Measurements from ENCODE around the gene PTH1R. TPM values are rescaled to one million over a fixed set of nuclear protein-coding genes. Genes with fewer than 3 reads are reported as not detected.

The PTH1R gene
- total and polyA plus RNA-seq, 2 donors (not counting 1 experiment from before 2014, with no cell fraction given), result 0.67 to 4.3 TPM

GRCh38 chr3:46868948-46869347 is 8.6 kb upstream of the PTH1R start:
- peaks cover 39% of the 10 kb centered on the region for H3K27me3 ChIP-seq (ENCODE audit: control insufficient read depth, insufficient read depth, low read length)

DNA sequence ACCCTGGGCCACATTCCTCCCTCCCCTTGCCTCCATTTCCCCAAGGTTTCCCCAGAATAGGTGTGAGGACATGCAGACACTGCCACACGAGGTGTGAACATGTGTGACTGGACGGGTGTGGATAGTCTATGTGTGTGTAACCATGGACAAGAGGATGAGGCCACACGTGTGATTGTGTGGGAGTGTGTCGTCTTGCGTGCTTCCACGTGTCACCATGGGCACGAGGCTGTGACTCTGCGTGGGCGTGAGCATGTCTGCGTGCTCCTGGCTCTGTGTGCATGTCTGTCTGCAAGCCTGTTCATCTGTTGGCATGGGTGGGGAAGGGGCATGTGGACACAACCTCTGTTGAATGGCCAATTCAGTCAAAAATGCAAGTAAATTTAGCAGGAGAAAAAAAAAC is 8.1 kb upstream of the PTH1R start:
- Histone ChIP-seq H3K4me3 (replicated peaks in 1 of 4; ENCODE audit: control extremely low read depth in 1 of 4, insufficient read depth in 1 of 4, low read depth in 3 of 4, low read length in 4 of 4) (no peak overlapping the region), H2AFZ (ENCODE audit: low read length) (no peak overlapping the region), H3K9me3 (ENCODE audit: control insufficient read depth, insufficient read depth, low read depth, low read length) (no peaks in the 10 kb centered on the region), H3K27me3 (ENCODE audit: control insufficient read depth, insufficient read depth, low read length) (peaks cover 36% of the 10 kb centered on the region), H3K9ac (ENCODE audit: insufficient read depth, low read length) (no peak overlapping the region), H3K27ac (ENCODE audit: insufficient read depth, low read length) (no peak overlapping the region), H3K36me3 (ENCODE audit: control insufficient read depth, insufficient read depth, low read length) (no peaks in the 10 kb centered on the region), H3K79me2 (ENCODE audit: control insufficient read depth, insufficient read depth, low read length) (no peaks in the 10 kb centered on the region), H3K4me2 (ENCODE audit: extremely low read depth, insufficient read depth, low read length) (no peak overlapping the region), H3K4me1 (ENCODE audit: control insufficient read depth, extremely low read depth, insufficient read depth, low read length) (peaks cover 3% of the 10 kb centered on the region), H4K20me1 (ENCODE audit: control insufficient read depth, extremely low read depth, insufficient read depth, low read length) (no peaks in the 10 kb centered on the region)
- TF ChIP-seq CTCF (conservative IDR thresholded peaks at IDR 0.05 in 1 of 2, IDR thresholded peaks at IDR 0.05 in 1 of 2; ENCODE audit: low read depth in 1 of 2, low read length in 2 of 2) (no peak), EZH2 (IDR thresholded peaks at IDR 0.05; ENCODE audit: low read length, missing control alignments) (no peak)
- DNase-seq (ENCODE audit: low read depth in 2 of 2), result no peak

More at GRCh38 chr3:46868948-46869347, 8.6 kb upstream of the PTH1R start:
- H3K4me1 ChIP-seq (ENCODE audit: control insufficient read depth, extremely low read depth, insufficient read depth, low read length), result peaks cover 3% of the 10 kb centered on the region
- no peaks in the 10 kb centered on the region for H3K79me2 ChIP-seq (ENCODE audit: control insufficient read depth, insufficient read depth, low read length)
- H3K27ac ChIP-seq (ENCODE audit: insufficient read depth, low read length), result no peak overlapping the region
- no peak overlapping the region for H3K4me3 ChIP-seq (replicated peaks in 1 of 4; ENCODE audit: control extremely low read depth in 1 of 4, insufficient read depth in 1 of 4, low read depth in 3 of 4, low read length in 4 of 4)
- H4K20me1 ChIP-seq (ENCODE audit: control insufficient read depth, extremely low read depth, insufficient read depth, low read length), result no peaks in the 10 kb centered on the region
- TF ChIP-seq EZH2 (IDR thresholded peaks at IDR 0.05; ENCODE audit: low read length, missing control alignments), result no peak
- TF ChIP-seq CTCF (conservative IDR thresholded peaks at IDR 0.05 in 1 of 2, IDR thresholded peaks at IDR 0.05 in 1 of 2; ENCODE audit: low read depth in 1 of 2, low read length in 2 of 2), result no peak
- no peak overlapping the region for H2AFZ ChIP-seq (ENCODE audit: low read length)
- no peak for DNase-seq (ENCODE audit: low read depth in 2 of 2)
- no peaks in the 10 kb centered on the region for H3K36me3 ChIP-seq (ENCODE audit: control insufficient read depth, insufficient read depth, low read length)
- no peak overlapping the region for H3K4me2 ChIP-seq (ENCODE audit: extremely low read depth, insufficient read depth, low read length)
- no peaks in the 10 kb centered on the region for H3K9me3 ChIP-seq (ENCODE audit: control insufficient read depth, insufficient read depth, low read depth, low read length)
- H3K9ac ChIP-seq (ENCODE audit: insufficient read depth, low read length), result no peak overlapping the region

GRCh38 chr3:46870651-46871050 is 6.9 kb upstream of the PTH1R start:
- H3K4me2 ChIP-seq (ENCODE audit: extremely low read depth, insufficient read depth, low read length), result no peak overlapping the region
- no peaks in the 10 kb centered on the region for H3K79me2 ChIP-seq (ENCODE audit: control insufficient read depth, insufficient read depth, low read length)
- H3K36me3 ChIP-seq (ENCODE audit: control insufficient read depth, insufficient read depth, low read length), result no peaks in the 10 kb centered on the region
- peaks cover 41% of the 10 kb centered on the region for H3K27me3 ChIP-seq (ENCODE audit: control insufficient read depth, insufficient read depth, low read length)
- no peak for DNase-seq (ENCODE audit: low read depth in 2 of 2)
- no peak overlapping the region for H3K27ac ChIP-seq (ENCODE audit: insufficient read depth, low read length)
- no peak overlapping the region for H3K4me3 ChIP-seq (replicated peaks in 1 of 4; ENCODE audit: control extremely low read depth in 1 of 4, insufficient read depth in 1 of 4, low read depth in 3 of 4, low read length in 4 of 4)
- no peaks in the 10 kb centered on the region for H4K20me1 ChIP-seq (ENCODE audit: control insufficient read depth, extremely low read depth, insufficient read depth, low read length)
- H3K4me1 ChIP-seq (ENCODE audit: control insufficient read depth, extremely low read depth, insufficient read depth, low read length), result no peaks in the 10 kb centered on the region
- TF ChIP-seq EZH2 (IDR thresholded peaks at IDR 0.05; ENCODE audit: low read length, missing control alignments), result no peak
- TF ChIP-seq CTCF (conservative IDR thresholded peaks at IDR 0.05 in 1 of 2, IDR thresholded peaks at IDR 0.05 in 1 of 2; ENCODE audit: low read depth in 1 of 2, low read length in 2 of 2), result no peak
- H3K9ac ChIP-seq (ENCODE audit: insufficient read depth, low read length), result no peak overlapping the region
- no peak overlapping the region for H2AFZ ChIP-seq (ENCODE audit: low read length)
- no peaks in the 10 kb centered on the region for H3K9me3 ChIP-seq (ENCODE audit: control insufficient read depth, insufficient read depth, low read depth, low read length)
